ENCODE data around the gene TMEM258.
A peak's percentile ranks its signal among the peaks of the same experiment; 100 is the strongest.

TMEM258 gene

GRCh38 chr11:61817471-61818202, 25.2 kb upstream of the TMEM258 start:
- FAIRE-seq, result no peak

- no peak for FAIRE-seq
Measured at GRCh38 chr11:61816736-61817455, 24.5 kb upstream of the TMEM258 start, which contains the start of gene FADS1. Gene FADS1, minus strand, starts transcription at chr11:61817003. Its CDS starts 74 bp downstream, at chr11:61816929.

DNA sequence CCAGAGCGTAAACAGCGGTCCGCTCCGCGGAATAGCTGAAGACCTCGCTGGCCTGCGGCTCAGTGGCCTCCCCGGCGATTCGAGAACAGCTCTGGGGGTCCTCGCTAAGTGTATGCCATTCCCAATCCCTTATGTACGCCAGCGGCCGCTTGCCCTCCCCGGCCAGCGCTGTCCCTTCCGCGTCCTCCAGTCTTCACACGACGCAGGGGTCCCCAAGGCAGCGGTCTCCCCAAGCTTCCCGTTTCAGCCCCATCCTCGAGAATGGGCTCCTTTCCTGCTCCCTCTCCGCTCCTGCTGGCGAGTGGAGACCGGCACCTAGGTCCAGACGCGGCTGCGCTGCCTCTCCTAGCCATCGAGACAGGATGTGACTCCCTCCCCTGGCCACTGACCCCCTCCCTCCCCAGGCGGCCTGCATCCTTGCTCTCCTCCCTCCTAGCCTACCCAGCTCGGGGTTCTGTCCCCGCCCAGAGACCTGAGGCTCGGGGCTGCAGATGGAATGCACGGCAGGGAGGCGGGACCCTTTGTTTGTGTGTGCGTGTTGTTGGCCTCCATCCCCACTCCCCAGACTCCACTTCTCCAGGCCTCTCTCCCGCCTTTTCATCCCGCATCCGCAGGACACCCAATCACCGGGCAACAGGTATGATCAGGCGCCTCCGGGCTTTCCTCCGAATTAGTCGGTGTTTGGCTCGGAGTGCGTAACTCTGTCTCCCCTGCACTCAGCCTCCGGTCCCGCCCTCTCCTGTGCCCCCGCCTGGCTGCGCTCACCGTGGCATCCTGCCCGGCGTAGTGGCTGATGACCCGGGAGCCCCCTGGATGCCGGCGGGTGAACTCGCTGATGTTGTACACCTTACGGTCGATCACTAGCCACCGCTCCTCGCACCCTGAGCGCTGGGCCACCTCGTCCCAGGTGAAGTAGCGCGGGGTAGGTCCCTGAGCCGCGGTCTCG, 23.7 kb upstream of the TMEM258 start:
- FAIRE-seq, result no peak

GRCh38 chr11:61814958-61815789, 22.8 kb upstream of the TMEM258 start:
- peak; percentile 46 for FAIRE-seq

DNA sequence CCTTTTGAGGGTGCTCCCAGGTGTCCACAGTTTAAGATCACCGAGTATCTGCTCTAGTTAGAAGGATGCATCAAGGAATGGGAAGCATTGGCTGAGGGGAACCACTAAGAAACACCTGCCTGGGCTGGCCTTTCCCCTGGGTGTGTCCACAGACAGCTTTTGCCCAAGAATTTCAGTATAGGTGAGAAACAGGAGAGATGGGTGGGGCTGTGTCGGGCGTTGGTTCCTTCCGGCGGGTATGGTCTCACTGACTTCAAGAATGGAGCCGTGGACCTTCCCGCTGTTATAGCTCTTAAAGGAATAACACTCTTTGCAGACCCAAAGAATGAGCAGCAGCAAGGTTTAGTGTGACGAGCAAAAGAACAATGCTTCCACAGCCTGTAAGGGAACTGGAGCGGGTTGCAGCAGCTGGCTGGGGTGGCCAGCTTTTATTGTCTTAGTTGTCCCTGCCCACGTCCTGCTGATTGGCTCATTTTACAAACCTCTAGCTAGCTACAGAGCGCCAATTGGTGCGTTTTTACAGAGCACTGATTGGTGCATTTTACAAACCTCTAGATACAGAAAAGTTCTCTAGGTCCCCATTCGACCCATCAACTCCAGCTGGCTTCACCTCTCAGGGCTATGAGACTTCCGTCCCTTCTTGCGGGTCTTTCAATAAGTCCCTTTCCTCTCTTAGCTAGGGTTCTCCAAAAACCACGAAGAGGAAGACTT, 22.0 kb upstream of the TMEM258 start:
- FAIRE-seq, result no peak

DNA sequence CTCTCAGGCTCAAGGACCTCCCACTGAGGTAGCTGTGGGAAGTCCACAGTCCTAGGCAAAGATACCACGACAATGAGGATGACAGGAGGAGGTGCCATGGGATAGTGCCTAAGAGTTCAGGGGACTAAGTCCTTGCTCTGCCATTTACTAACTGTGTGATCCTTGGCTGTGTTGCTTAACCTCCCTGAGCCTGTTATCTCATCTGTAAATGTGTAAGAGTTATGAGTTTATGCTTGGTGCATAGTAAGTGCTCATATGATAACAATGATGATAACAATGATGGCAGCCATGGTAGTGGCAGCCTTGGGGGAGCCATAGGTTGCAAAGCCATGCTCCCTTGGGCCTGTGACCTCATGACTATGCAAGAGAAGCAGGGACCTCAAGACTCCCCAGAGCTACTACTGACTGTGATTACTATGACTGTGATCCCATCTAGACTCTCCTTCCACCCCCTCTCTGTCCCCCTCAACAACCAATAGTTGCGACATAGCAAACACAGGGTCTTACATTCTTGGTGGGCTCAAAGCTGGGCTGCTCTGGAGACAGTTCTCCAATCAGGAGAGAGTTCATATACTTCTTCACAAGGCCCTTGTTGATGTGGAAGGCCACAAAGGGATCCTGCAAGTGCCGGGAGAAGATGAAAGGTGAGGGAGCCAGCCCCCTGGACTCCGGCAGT, 20.5 kb upstream of the TMEM258 start:
- FAIRE-seq, result no peak

DNA sequence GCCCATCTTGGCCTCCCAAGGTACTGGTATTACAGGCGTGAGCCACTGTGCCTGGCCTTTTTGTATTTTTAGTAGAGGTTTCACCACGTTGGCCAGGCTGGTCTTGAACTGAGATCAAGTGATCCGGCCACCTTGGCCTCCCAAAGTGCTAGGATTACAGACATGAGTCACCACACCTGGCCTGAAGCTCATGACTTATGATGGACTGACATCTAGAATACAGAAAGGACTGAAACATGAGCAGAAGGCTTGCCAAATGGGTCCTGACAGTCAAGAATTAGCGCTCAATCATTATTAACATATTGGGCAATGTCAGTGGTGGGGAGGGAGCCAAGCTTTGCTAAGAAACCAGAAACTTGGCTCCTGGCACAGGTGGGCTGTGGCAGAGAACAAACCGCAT, 19.4 kb upstream of the TMEM258 start:
- FAIRE-seq, result no peak

DNA sequence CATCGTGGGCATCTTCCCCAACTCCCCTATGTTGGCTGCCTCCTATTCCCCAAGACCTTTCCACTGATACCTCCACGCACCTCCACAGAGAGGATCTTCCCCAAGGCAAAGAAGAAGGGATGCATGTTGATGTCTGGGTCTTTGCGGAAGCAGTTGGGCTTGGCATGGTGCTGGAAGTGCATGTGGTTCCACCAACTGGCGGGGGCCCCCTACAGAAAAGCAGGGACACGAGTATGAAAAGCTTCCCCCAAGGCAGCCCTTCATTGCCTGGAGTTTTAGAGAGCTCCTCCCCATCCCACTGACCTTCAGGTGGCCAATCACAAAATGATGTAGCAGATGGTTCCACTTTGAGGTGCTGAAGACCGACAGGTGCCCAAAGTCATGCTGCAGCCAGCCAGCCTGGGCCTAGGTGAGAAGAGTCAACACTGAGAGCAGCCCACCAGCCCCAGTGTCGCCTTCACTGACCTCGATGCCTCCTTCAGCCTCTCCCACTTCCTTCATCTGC, 18.3 kb upstream of the TMEM258 start:
- no peak for FAIRE-seq

GRCh38 chr11:61806785-61807184, 14.4 kb upstream of the TMEM258 start:
- no peak for FAIRE-seq

GRCh38 chr11:61805146-61805545, 12.7 kb upstream of the TMEM258 start:
- no peak for FAIRE-seq

- no peak for FAIRE-seq
Measured at GRCh38 chr11:61803889-61804647, 11.7 kb upstream of the TMEM258 start.

GRCh38 chr11:61802605-61803004, 10.2 kb upstream of the TMEM258 start:
- FAIRE-seq, result no peak

DNA sequence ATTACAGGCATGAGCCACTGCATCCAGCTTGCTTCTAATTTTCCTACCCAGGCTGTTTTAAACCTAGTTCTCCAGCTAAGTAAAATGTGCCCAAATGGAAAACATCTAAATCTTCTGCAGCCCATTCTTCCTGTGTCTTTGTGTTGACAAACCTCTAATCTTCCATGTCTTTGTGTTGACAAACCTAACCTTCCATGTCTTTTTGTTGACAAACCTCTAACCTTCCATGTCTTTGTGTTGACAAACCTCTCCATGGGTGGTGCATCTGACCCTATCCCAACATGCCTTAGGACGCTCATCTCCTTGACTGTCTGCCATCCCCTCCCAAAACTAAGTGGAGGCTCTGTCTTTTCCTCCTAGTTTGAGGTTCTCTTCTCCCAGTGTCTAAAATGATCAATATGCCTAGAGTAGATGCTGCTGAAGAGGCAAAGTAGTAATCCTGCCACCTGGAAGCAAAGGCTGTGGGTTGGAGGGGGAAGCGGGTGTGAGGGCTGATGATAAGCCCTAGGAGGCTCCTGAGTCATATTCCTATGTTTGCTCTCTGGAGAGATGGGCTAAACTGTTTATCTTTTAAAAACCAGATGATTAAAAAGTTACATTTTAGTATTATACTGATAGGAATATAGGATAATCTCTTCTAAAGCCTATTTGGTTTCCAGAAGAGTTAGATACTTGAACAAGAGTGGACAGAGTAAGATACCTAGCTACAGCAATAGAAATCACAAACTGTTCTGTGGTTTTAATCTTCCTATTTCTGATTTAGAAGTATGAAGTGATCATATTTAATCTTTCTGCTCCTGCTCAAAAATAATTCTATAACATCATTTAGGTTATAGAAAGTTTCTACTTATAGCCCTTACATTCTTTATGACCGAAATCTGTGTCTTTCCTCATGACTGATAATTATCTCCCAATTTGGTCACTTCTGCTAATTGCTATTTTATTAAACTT, 8.2 kb upstream of the TMEM258 start:
- FAIRE-seq, result no peak

- FAIRE-seq, result no peak
Measured at GRCh38 chr11:61799665-61800284, 7.4 kb upstream of the TMEM258 start.

DNA sequence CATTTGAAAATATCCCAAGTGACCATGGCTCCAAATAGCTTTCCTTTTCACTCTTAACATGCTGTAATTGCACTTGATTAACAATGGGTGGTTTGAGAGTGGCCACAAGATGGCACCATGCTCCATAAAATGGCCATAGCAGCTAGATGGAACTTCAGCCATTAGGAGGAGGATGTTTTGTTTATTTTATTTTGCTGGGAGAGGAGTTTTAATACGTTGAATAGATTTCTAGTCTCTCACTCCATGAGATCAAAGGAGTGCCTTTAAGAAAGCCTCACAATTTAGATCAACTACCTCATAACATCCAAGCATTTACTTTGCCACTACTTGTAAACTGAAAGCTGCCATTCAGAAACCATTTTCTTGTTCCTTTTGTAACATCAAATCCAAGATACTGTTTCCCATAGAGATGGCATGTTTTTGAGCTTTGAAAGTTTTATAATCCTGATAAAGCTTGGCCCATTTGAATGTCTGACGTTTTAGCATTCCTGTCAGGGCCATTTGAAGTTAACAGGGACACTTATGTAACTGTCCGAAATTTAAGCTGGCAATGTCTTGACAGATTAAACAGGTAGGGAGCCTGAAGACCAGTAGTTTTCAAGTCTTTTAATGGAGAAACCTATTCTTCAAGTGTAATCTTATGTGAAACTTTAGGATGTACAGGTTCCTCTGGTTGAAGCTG, 5.0 kb upstream of the TMEM258 start:
- peak; percentile 56 for FAIRE-seq

- no peak for FAIRE-seq
Measured at GRCh38 chr11:61795876-61796526, 3.6 kb upstream of the TMEM258 start.

- no peak for FAIRE-seq
Measured at GRCh38 chr11:61795459-61795858, 3.1 kb upstream of the TMEM258 start.

Measured in TTC549 (cell line).